H1 (cell line): ENCODE measurements around the gene CMTM2. TPM values are rescaled to one million over a fixed set of nuclear protein-coding genes. Genes with fewer than 3 reads are reported as not detected.

ENCODE experiments used
- FOSL1 ChIP-seq: IDR thresholded peaks from 2 replicates; pipeline ENCODE4 v1.6.1; 2011; ENCODE audit warnings: mild to moderate bottlenecking, low read depth, low read length, moderate library complexity; ENCODE audit not compliant: insufficient read depth
- polyA plus RNA-seq, 7 experiments: library from polyadenylated mRNA; depleted of rRNA in 3 of 7; stranded (reverse) in 5 of 7; unstranded in 2 of 7; fragments of >200 nt in 5 of 7; fragments of 200-250 nt in 2 of 7; gene quantifications; 1 replicate in 5 of 7; 2 replicates in 1 of 7; 4 replicates in 1 of 7; pipeline versions ENCODE4 v1.2.1 to v1.2.3, GENCODE V29; 2011 to 2013; ENCODE audit warnings: missing spikeins in 2 of 7, mixed read lengths in 2 of 7
- total RNA-seq: library from RNA; stranded (reverse); fragmentation: NEBNext Ultra II Directional; extraction: Animal tissue kit (Norgen Biotek cat#: 25700); gene quantifications from 2 replicates; pipeline ENCODE4 v1.2.1, GENCODE V29; 2021
- TF ChIP-seq, protein P1 (sequence below): IDR thresholded peaks from 2 replicates; pipeline ENCODE4 v1.6.1; 2011; ENCODE audit warnings: low read length, improper control_type of control experiment

Gene CMTM2
- total and polyA plus RNA-seq, 2 of the 8 experiments (the other 6 are each of a cell fraction or from before 2014, with no cell fraction given): not detected

DNA sequence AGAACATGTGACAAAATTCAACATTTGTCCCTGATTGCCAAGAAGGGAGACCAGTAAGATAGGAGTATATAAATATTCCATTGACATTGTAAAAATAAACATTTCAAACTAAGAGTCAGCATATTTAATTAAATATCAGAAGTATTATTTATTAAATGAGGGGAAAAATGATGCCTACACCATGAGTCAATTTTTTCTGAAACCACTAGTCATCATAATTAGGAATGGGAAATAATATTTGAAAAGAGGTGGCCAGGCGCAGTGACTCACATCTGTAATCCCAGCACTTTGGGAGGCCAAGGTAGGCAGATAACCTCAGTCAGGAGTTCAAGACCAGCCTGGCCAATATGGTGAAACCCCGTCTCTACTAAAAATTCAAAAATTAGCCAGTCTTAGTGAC lies 10.9 kb upstream of the CMTM2 start (continued):
- TF ChIP-seq, protein P1, sequence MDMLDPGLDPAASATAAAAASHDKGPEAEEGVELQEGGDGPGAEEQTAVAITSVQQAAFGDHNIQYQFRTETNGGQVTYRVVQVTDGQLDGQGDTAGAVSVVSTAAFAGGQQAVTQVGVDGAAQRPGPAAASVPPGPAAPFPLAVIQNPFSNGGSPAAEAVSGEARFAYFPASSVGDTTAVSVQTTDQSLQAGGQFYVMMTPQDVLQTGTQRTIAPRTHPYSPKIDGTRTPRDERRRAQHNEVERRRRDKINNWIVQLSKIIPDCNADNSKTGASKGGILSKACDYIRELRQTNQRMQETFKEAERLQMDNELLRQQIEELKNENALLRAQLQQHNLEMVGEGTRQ: no peak
- TF ChIP-seq FOSL1: no peak
